CD4-positive, CD25-positive, alpha-beta regulatory T cell (primary cell): ENCODE data around the gene ZNF366. TPM values are rescaled to one million over a fixed set of nuclear protein-coding genes. Genes with fewer than 3 reads are reported as not detected.
"Not testable (repeated sequence)": the region's sequence is repeated elsewhere in the genome, so short reads cannot be mapped to it uniquely, and the experiment has no call there.

Source experiments
- ATAC-seq, 2 donors: fragments of 150-1000 bp; cut with Tn5 transposase; one replicate each; pipeline ENCODE4 v1.10.0; 2021; ENCODE audit warnings: low read depth in 2 of 2, moderate number of reproducible peaks in 2 of 2, moderate library complexity in 1 of 2
- DNase-seq, 3 donors: peaks; one replicate each; pipeline versions ENCODE4 v3.0.0 to v3.0.0-alpha.2; 2012 to 2022; ENCODE audit warnings: mixed read lengths in 1 of 3
- H3K27ac ChIP-seq: one replicate; pipeline ENCODE4 v1.7.0; 2013; ENCODE audit warnings: mild to moderate bottlenecking, low read length; ENCODE audit not compliant: insufficient read depth, poor library complexity, severe bottlenecking
- H3K27me3 ChIP-seq: one replicate; pipeline ENCODE4 v1.7.0; 2013; ENCODE audit warnings: low read length; ENCODE audit not compliant: control insufficient read depth, insufficient read depth
- H3K36me3 ChIP-seq: one replicate; pipeline ENCODE4 v1.7.0; 2013; ENCODE audit warnings: mild to moderate bottlenecking, low read length, moderate library complexity; ENCODE audit not compliant: control insufficient read depth, insufficient read depth
- H3K4me1 ChIP-seq: 2 replicates; pipeline ENCODE4 v1.7.0; 2013; ENCODE audit warnings: mild to moderate bottlenecking, low read length; ENCODE audit not compliant: insufficient read depth, control insufficient read depth, poor library complexity, severe bottlenecking
- H3K4me3 ChIP-seq: one replicate; pipeline ENCODE4 v1.7.0; 2013; ENCODE audit warnings: low read depth, mild to moderate bottlenecking, low read length, moderate library complexity
- H3K9me3 ChIP-seq, 2 experiments: 1 replicate in 1 of 2; 2 replicates in 1 of 2; pipeline ENCODE4 v1.7.0; 2013; ENCODE audit warnings: low read length in 2 of 2, mild to moderate bottlenecking in 1 of 2, moderate library complexity in 1 of 2; ENCODE audit not compliant: control insufficient read depth in 2 of 2
- H3K27ac Mint-ChIP-seq, 3 donors: one replicate each; pipeline ENCODE4 v1.8.0; 2020 to 2022; ENCODE audit warnings: mild to moderate bottlenecking in 3 of 3, mixed read lengths in 3 of 3, moderate library complexity in 2 of 3
- H3K27me3 Mint-ChIP-seq: one replicate; pipeline ENCODE4 v1.8.0; 2022; ENCODE audit warnings: mild to moderate bottlenecking, mixed read lengths
- H3K36me3 Mint-ChIP-seq: one replicate; pipeline ENCODE4 v1.8.0; 2020; ENCODE audit warnings: mixed read lengths
- H3K4me1 Mint-ChIP-seq, 4 donors: one replicate each; pipeline ENCODE4 v1.8.0; 2020 to 2022; ENCODE audit warnings: mixed read lengths in 4 of 4, mild to moderate bottlenecking in 1 of 4
- H3K4me3 Mint-ChIP-seq, 4 donors: one replicate each; pipeline ENCODE4 v1.8.0; 2020 to 2022; ENCODE audit warnings: mild to moderate bottlenecking in 4 of 4, mixed read lengths in 4 of 4, moderate library complexity in 3 of 4
- H3K9me3 Mint-ChIP-seq, 7 donors: one replicate each; pipeline ENCODE4 v1.8.0; 2020 to 2022; ENCODE audit warnings: mixed read lengths in 7 of 7, mild to moderate bottlenecking in 3 of 7, moderate library complexity in 2 of 7
- polyA plus RNA-seq, 4 donors: library from polyadenylated mRNA; unstranded; fragments of 300-500 nt; fragmentation: Illumina TruSeq; gene quantifications; one replicate each; pipeline ENCODE4 v1.2.3, GENCODE V29; 2021
- total RNA-seq: library from RNA; stranded (reverse); gene quantifications from one replicate; pipeline ENCODE4 v1.2.3, GENCODE V29; 2022

Gene ZNF366
- total and polyA plus RNA-seq, 5 donors from 2014 or later, result not detected

DNA sequence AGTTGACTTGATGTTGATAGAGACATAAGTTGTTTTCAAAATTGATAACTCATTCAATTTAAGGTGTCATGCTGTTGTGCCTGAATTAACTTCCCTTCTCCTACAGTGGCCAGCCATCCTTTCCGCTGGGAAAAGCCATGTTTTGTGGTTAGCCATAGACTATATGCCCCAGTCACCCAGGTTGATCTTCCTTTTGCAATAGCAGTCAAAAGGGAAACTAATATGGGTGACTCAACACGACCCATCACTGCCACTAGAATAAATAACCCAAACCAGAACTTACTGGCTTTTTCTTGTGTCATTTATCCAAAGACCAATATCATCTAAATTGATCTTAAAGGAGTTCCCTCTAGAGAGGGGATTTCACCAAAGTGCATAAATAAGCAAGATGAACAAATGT lies 99.7 kb downstream of the ZNF366 start:
- no peaks in the 10 kb centered on the region for H3K36me3 ChIP-seq
- no peak for ATAC-seq
- H3K4me1 Mint-ChIP-seq, result no peaks in the 10 kb centered on the region
- H3K9me3 ChIP-seq, result peaks cover 0 to under 1% of the 10 kb centered on the region in 2 experiments
- no peaks in the 10 kb centered on the region for H3K36me3 Mint-ChIP-seq
- H3K27me3 ChIP-seq, result no peaks in the 10 kb centered on the region
- no peak overlapping the region for H3K4me3 ChIP-seq
- H3K27me3 Mint-ChIP-seq, result peaks cover 6% of the 10 kb centered on the region
- H3K27ac ChIP-seq, result no peak overlapping the region
- H3K9me3 Mint-ChIP-seq, result peaks cover 0 to 4% (median 0%) of the 10 kb centered on the region in 7 donors
- no peaks in the 10 kb centered on the region for H3K4me1 ChIP-seq
- no peak for DNase-seq
- no peak overlapping the region for H3K27ac Mint-ChIP-seq
- H3K4me3 Mint-ChIP-seq, result no peak overlapping the region

DNA sequence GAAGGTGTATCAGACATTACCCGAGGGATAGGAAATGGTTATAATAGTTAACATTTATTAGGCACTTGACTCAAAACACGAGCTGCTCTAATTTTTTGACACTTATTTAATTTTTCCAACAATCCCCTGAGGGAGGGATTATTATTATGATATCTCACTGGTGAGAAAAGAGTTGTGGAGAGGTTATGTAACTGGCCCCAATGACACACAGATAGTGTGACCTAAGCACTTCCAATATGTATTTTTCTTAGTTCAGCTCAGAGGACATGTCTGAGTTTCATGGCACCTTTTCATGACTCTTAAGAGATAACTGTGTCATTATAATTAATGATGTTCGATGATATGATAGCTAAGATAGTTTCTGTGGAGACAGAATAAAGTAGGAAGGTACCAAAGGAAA lies 100.1 kb downstream of the ZNF366 start:
- peaks cover 0 to 4% (median 2%) of the 10 kb centered on the region in 7 donors for H3K9me3 Mint-ChIP-seq
- Histone ChIP-seq H3K36me3 (no peaks in the 10 kb centered on the region), H3K9me3 (peaks cover 3 to 5% of the 10 kb centered on the region in 2 experiments), H3K27ac (no peak overlapping the region), H3K4me3 (no peak overlapping the region), H3K27me3 (no peaks in the 10 kb centered on the region), H3K4me1 (no peaks in the 10 kb centered on the region)
- no peaks in the 10 kb centered on the region for H3K36me3 Mint-ChIP-seq
- DNase-seq (no peak), ATAC-seq (no peak)
- peaks cover 6% of the 10 kb centered on the region for H3K27me3 Mint-ChIP-seq
- H3K4me1 Mint-ChIP-seq, result no peaks in the 10 kb centered on the region
- H3K27ac Mint-ChIP-seq, result no peak overlapping the region
- no peak overlapping the region for H3K4me3 Mint-ChIP-seq

DNA sequence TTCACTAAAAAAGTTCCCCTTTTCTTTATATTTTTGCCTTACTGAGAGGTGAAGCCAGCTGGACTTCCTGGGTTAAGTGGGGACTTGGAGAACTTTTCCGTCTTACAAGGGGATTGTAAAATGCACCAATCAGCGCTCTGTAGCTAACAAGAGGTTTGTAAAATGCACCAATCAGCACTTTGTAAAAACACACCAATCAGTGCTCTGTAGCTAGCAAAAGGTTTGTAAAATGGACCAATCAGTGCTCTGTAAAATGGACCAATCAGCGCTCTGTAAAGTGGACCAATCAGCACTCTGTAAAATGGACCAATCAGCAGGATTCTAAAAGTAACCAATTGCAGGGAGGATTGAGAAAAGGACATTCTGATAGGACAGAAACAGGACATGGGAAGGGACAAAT lies 102.4 kb downstream of the ZNF366 start:
- H3K27me3 ChIP-seq, H3K4me1 ChIP-seq, H3K4me1 Mint-ChIP-seq, DNase-seq, H3K27ac Mint-ChIP-seq, H3K36me3 ChIP-seq, ATAC-seq, H3K36me3 Mint-ChIP-seq, H3K4me3 ChIP-seq, H3K27me3 Mint-ChIP-seq, H3K27ac ChIP-seq, H3K4me3 Mint-ChIP-seq: not testable (repeated sequence)
- H3K9me3 ChIP-seq, result peaks cover 15 to 20% of the 10 kb centered on the region in 2 experiments
- peaks cover 0 to 20% (median 4%) of the 10 kb centered on the region in 7 donors for H3K9me3 Mint-ChIP-seq

DNA sequence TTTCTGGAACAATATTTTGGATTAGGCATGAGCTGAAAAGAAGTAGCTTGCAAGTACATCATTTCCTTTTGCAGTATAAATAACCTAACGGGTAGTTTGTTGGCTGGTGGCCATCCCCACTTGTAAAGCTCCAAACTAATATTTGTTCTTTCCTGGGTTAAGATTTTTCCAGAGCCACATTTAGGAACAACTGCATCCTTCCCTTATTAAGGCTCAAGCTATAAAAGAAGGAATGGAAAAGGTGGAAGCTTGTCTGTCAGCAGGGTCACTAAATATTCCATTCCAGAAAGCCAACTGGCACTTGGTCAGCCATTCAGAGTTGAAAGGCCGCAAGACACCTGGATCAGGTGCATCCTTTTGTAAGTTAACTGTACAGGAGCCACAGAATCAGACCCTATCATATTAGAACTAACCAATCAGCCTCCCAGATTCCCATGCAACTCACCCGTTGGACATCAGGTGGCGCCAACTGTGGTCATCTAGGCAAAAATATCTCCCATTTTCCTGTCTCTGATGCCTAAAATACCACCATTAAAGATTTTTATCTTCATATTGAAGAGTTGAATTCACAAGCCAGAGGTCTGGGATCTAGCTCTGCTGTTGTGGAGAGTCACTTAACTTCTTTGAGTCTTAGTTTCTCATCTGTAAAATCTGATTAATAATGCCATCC lies 104.1 kb downstream of the ZNF366 start:
- H3K36me3 Mint-ChIP-seq, result no peaks in the 10 kb centered on the region
- peaks cover 15 to 20% of the 10 kb centered on the region in 2 experiments for H3K9me3 ChIP-seq
- H3K27ac ChIP-seq, result no peak overlapping the region
- DNase-seq (no peak), ATAC-seq (no peak)
- H3K9me3 Mint-ChIP-seq, result peaks cover 0 to 23% (median 6%) of the 10 kb centered on the region in 7 donors
- no peaks in the 10 kb centered on the region for H3K36me3 ChIP-seq
- no peaks in the 10 kb centered on the region for H3K27me3 ChIP-seq
- H3K4me1 Mint-ChIP-seq, result no peaks in the 10 kb centered on the region
- H3K27ac Mint-ChIP-seq, result no peak overlapping the region
- no peaks in the 10 kb centered on the region for H3K4me1 ChIP-seq
- no peak overlapping the region for H3K4me3 Mint-ChIP-seq
- H3K27me3 Mint-ChIP-seq, result no peaks in the 10 kb centered on the region
- H3K4me3 ChIP-seq, result no peak overlapping the region

DNA sequence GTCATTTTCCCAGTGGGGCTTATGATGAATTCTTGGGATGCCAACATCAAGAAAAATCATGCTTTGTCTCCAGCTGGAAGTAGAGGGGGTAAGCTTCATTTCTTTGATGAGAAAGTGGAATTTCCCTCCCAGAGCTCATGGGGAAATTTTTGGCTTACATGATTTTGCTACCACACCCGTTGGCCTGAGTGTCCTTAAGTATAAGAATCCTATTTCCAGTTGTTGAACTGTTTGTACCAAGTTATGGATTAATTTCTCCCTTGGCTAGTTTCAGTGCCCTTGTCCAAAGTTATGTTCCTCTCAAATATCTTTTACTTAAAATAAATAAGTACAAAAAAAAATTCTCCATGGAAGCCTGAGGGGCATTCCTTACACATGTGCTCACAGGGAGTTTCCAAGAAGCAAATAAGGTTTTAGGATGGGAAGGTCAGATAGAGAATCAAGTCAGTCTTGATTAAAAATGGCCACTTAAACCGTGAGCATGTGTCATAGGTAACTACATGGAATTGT lies 104.8 kb downstream of the ZNF366 start:
- ATAC-seq, result no peak

DNA sequence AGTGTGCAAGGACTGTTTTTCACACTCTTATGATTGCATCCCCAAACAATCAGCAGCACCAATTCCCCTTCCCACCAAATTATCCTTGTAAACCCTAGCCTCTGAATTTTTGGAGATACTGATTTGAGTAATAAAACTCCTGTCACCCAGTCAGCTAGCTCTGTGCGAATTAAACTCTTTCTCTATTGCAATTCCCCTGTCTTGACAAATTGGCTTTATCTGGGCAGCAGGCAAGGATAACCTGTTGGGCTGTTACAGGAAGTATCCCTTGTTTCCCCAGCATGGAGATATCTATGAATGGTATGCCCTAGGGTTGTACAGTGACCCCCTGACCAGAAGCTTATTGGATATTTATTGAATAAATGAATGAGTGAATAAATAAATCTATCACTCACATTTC lies 106.3 kb downstream of the ZNF366 start:
- Mint-ChIP-seq H3K27ac (no peak overlapping the region), H3K4me1 (no peaks in the 10 kb centered on the region), H3K9me3 (peaks cover 0 to 23% (median 6%) of the 10 kb centered on the region in 7 donors), H3K27me3 (no peaks in the 10 kb centered on the region), H3K36me3 (no peaks in the 10 kb centered on the region), H3K4me3 (no peak overlapping the region)
- no peak for ATAC-seq
- DNase-seq, result no peak
- H3K36me3 ChIP-seq, result no peaks in the 10 kb centered on the region
- H3K9me3 ChIP-seq, result peaks cover 15 to 20% of the 10 kb centered on the region in 2 experiments
- no peak overlapping the region for H3K27ac ChIP-seq
- no peaks in the 10 kb centered on the region for H3K4me1 ChIP-seq
- H3K27me3 ChIP-seq, result no peaks in the 10 kb centered on the region
- H3K4me3 ChIP-seq, result no peak overlapping the region

More for the DNA sequence above, 104.8 kb downstream of the ZNF366 start:
- H3K9me3 Mint-ChIP-seq, result peaks cover 0 to 23% (median 6%) of the 10 kb centered on the region in 7 donors
- Histone ChIP-seq H3K9me3 (peaks cover 15 to 20% of the 10 kb centered on the region in 2 experiments), H3K27me3 (no peaks in the 10 kb centered on the region), H3K27ac (no peak overlapping the region), H3K4me3 (no peak overlapping the region), H3K4me1 (no peaks in the 10 kb centered on the region), H3K36me3 (no peaks in the 10 kb centered on the region)
- H3K36me3 Mint-ChIP-seq, result no peaks in the 10 kb centered on the region
- H3K27ac Mint-ChIP-seq, result no peak overlapping the region
- H3K4me3 Mint-ChIP-seq, result no peak overlapping the region
- H3K4me1 Mint-ChIP-seq, result no peaks in the 10 kb centered on the region
- no peaks in the 10 kb centered on the region for H3K27me3 Mint-ChIP-seq
- no peak for DNase-seq

DNA sequence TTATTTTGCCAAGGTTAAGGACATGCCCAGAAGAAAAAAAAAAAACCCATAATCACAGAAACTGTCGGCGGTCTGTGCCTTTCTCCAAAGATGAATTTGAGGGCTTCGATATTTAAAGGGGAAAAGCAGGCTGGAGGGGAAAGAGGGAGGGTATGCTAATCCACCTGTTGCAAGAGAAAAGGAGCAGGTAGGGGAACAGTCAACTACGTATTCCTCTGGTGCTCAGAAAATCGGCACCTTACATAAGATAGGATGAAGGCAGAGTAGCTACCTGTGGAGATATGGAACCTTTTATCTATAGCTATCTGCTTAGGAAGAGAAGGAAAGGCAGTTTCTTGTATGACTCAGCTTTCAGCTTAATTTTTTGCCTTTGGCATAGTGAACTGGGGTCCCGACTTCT lies 109.4 kb downstream of the ZNF366 start:
- DNase-seq, result no peak
- Histone ChIP-seq H3K4me3 (no peak overlapping the region), H3K36me3 (no peaks in the 10 kb centered on the region), H3K27me3 (no peaks in the 10 kb centered on the region), H3K27ac (no peak overlapping the region), H3K4me1 (no peaks in the 10 kb centered on the region), H3K9me3 (peaks cover 15 to 20% of the 10 kb centered on the region in 2 experiments)
- Mint-ChIP-seq H3K4me1 (no peaks in the 10 kb centered on the region), H3K27me3 (peaks cover 13% of the 10 kb centered on the region), H3K36me3 (no peaks in the 10 kb centered on the region), H3K4me3 (no peak overlapping the region), H3K27ac (no peak overlapping the region), H3K9me3 (peaks cover 0 to 23% (median 9%) of the 10 kb centered on the region in 7 donors)
- ATAC-seq, result no peak

DNA sequence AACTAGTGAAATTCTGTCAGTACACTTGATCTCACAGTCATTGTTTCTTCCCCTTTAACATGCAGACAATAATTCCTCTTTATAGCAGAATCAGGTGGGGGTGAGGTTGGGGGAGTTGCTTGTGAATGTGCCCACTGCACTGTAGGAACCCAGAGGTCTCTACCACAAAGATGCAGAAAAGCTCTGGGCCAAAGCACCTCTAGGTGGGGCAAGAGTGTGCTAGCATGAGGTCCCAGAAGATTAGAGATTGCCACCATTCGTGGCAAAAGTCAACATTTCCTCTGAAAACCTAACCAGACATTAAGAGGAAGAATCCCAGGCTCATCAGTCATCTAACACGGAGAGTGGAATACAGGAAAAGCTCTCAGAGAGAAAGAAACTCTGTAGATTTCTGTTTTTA lies 112.5 kb downstream of the ZNF366 start:
- Mint-ChIP-seq H3K27me3 (peaks cover 16% of the 10 kb centered on the region), H3K4me3 (no peak overlapping the region), H3K9me3 (peaks cover 0 to 8% (median 2%) of the 10 kb centered on the region in 7 donors), H3K4me1 (no peaks in the 10 kb centered on the region), H3K27ac (no peak overlapping the region), H3K36me3 (no peaks in the 10 kb centered on the region)
- H3K36me3 ChIP-seq, result no peaks in the 10 kb centered on the region
- no peak for DNase-seq
- no peak overlapping the region for H3K4me3 ChIP-seq
- no peak for ATAC-seq
- H3K9me3 ChIP-seq, result no peaks in the 10 kb centered on the region
- no peaks in the 10 kb centered on the region for H3K4me1 ChIP-seq
- peaks cover 3% of the 10 kb centered on the region for H3K27me3 ChIP-seq
- H3K27ac ChIP-seq, result no peak overlapping the region
